Neural cell (in vitro differentiated cells): ENCODE results near the gene GALNT12.

ENCODE experiments used
- EP300 ChIP-seq: fragments of 450-650 bp; conservative IDR thresholded peaks from 2 replicates; pipeline ENCODE4 v1.6.1; 2014; ENCODE audit warnings: antibody characterized with exemption, mild to moderate bottlenecking, moderate library complexity; ENCODE audit not compliant: poor library complexity, severe bottlenecking
- EZH2 ChIP-seq: fragments of 200-600, 300-800 bp; shearing (Covaris generic), sonication (generic); IDR thresholded peaks from 2 replicates; pipeline ENCODE4 v1.6.1; 2014; ENCODE audit warnings: antibody characterized with exemption, low read length, borderline replicate concordance, mild to moderate bottlenecking; ENCODE audit not compliant: insufficient read depth, poor library complexity, severe bottlenecking
- POLR2AphosphoS5 ChIP-seq: IDR thresholded peaks from 2 replicates; pipeline ENCODE4 v1.6.1; 2012
- REST ChIP-seq: IDR thresholded peaks from 2 replicates; pipeline ENCODE4 v1.6.1; 2012; ENCODE audit warnings: borderline replicate concordance
- TAF1 ChIP-seq: IDR thresholded peaks from 2 replicates; pipeline ENCODE4 v1.6.1; 2012; ENCODE audit warnings: low read depth
- TF ChIP-seq, protein P1 (sequence below): fragments of 450-650 bp; IDR thresholded peaks from 2 replicates; pipeline ENCODE4 v1.5.1; 2014; ENCODE audit warnings: antibody characterized with exemption, mild to moderate bottlenecking, moderate library complexity; ENCODE audit not compliant: poor library complexity, severe bottlenecking

DNA sequence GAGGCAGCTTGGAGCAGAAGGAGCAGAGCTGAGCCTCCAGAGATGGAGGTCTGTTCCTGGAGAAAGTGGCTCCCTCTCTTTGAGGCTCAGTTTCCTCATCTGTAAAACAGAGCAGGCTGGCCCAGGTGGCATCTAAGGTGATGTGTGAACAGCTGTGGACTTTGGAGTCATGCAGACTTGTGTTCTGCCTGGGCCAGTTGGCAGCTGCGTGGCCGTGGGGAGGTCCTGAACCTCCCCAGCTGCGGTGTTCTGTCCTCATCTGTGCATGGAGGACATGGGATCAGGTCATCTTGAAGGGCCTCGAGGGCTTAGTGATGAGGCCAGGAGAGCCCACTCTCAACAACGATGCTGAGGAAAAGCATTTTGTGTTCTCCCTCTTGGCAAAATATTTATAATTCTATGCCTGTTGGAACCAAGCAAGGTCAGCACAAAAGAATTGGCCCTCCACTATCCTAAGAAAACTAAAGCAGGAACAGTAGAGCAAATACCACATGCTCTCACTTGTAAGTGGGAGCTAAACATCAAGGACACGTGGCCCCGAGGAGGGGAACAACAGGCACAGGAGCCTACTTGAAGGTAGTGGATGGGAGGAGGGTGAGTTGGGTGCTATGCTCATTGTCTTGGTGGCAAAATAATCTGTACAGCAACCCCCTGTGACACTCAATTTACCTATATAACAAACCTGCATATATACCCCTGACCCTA lies 73.0 kb downstream of the GALNT12 start:
- TF ChIP-seq, protein P1, sequence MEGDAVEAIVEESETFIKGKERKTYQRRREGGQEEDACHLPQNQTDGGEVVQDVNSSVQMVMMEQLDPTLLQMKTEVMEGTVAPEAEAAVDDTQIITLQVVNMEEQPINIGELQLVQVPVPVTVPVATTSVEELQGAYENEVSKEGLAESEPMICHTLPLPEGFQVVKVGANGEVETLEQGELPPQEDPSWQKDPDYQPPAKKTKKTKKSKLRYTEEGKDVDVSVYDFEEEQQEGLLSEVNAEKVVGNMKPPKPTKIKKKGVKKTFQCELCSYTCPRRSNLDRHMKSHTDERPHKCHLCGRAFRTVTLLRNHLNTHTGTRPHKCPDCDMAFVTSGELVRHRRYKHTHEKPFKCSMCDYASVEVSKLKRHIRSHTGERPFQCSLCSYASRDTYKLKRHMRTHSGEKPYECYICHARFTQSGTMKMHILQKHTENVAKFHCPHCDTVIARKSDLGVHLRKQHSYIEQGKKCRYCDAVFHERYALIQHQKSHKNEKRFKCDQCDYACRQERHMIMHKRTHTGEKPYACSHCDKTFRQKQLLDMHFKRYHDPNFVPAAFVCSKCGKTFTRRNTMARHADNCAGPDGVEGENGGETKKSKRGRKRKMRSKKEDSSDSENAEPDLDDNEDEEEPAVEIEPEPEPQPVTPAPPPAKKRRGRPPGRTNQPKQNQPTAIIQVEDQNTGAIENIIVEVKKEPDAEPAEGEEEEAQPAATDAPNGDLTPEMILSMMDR, result no peak
- TF ChIP-seq TAF1, result no peak
- TF ChIP-seq POLR2AphosphoS5, result no peak
- no peak for TF ChIP-seq EP300
- TF ChIP-seq REST, result no peak
- TF ChIP-seq EZH2, result no peak
